Measurements from ENCODE around the gene VASN.
A peak's percentile ranks its signal among the peaks of the same experiment; 100 is the strongest.
"Not testable (repeated sequence)": the region's sequence is repeated elsewhere in the genome, so short reads cannot be mapped to it uniquely, and the experiment has no call there.

VASN gene

DNA sequence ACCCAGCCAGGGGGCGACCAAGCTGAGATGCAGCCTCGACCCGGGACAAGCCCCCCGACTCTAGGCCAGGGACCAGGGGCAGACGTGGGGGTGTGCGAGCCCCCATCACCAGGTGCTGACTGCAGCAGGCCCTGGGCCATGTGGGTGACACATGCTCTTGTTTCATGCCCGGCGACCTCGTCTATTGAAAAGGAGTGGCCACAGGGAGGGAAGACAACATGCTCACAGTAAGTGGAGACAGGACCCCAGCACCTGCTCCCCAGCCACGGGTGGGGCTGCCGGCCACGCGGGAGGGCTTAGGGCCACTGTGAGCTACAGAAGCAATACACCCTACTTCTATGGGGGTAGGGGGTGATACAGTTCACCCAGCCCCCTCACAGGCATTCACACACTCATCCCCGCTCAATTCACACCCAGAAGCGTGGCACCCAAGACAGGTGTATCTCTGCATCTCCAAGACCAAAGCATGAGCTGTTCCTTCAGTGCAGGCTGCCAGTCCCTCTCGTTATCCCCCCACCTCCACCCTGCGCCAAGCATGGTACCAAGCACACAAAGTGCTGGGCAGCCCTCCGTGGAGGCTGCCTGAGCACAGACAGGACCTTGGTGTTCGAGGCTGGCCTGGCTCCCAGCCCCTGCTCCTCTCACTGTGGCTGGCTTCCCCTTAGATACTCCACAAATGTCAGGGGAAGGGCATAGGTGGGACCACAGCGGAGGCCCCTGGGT, 13.6 kb downstream of the VASN start:
- DNase-seq (ENCODE audit: low read depth): peak; percentile 44

GRCh38 chr16:4385789-4386450, 14.3 kb downstream of the VASN start:
- peak; percentile 36 for DNase-seq (ENCODE audit: low read depth)

- peak; percentile 72 for DNase-seq (ENCODE audit: low read depth)
Observed at GRCh38 chr16:4386451-4386805, 14.8 kb downstream of the VASN start.

DNA sequence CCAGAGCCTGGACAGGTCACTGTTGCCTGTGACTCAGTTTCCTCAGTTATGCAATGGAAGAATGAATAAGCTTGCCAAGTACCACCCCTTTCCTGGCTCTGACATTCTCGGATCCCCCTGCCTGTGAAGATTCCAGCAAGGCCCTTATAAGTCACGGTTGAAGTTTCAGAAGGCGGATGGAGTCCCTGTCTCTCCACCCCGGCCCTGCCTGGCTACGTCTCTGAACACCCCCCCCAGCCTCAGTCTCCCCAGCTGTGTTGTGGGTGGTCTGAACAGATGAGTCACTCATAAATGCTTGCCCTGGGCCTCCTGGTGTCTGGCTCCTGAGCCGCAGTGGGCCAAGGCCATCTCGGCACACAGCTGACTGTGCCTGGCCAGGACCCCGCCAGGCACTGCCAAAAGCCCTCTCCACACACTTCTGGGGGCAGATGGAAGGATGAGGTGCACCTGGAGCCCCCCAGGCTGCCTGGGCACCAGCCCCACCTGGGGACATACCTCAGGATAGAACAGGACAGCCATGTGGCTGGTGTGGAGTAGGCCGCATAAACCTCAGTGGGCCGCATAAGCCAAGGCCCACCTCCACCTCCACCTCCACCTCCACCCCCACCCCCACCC, 15.4 kb downstream of the VASN start:
- DNase-seq (ENCODE audit: low read depth): peak; percentile 53

DNA sequence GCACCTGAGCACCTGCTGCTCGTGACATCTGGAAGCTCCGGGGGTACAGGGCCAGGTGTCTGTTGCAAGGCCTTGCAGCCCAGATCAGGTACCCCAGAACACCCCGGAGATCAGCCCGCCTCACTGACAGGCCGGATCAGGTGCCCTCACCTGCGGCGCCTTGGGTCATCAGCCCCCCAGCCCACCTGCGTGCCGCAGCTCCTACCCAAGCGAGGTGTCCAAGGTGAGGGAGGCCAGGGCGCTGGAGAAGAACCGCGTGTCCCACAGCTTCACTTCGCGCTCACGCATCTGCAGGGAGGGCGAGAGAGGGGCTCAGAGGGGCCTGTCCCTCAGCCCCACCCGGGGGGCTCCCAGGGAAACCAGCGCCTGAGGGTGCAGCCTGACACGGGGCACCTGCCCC, 16.1 kb downstream of the VASN start:
- DNase-seq (ENCODE audit: low read depth): no peak

DNA sequence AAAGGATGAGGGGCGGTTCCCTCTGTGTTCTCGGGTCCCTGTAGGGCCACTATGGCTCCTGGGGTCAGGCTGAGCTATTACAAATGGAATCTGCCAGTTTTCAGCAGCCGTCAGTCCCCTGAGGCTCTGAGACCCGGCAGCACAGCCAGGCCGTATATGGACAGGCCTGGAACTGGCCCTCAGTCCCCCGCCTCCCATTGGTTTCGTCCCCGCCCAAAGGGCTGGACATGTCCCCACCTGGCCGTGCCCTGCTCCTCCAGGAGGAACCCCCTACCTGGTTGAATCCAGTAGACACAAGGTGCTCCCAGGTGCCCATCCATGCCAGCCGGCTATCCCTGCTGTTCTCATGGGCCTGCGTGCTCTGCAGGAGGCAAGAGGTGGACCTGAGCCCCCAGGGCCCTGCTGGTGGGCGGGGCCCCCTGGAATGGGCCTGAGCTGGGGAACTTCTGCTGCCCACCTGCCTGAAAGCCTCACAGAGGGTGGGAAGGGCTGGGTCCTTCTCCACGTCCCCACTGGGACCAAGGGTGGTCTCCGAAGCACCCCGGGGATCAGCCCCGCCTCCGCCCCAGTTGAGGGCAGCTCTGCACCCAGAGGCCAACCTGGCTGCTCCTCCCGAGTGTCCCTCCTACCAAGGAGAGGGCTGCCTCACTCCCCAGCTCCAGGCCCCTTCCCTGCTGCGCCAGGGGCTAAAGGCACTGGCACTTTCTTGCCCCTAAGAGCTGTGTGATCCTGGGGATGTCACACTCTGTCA, 16.8 kb downstream of the VASN start:
- peak; percentile 91 for DNase-seq (ENCODE audit: low read depth)

GRCh38 chr16:4389051-4389955, 17.7 kb downstream of the VASN start:
- DNase-seq (ENCODE audit: low read depth): peak; percentile 33

DNA sequence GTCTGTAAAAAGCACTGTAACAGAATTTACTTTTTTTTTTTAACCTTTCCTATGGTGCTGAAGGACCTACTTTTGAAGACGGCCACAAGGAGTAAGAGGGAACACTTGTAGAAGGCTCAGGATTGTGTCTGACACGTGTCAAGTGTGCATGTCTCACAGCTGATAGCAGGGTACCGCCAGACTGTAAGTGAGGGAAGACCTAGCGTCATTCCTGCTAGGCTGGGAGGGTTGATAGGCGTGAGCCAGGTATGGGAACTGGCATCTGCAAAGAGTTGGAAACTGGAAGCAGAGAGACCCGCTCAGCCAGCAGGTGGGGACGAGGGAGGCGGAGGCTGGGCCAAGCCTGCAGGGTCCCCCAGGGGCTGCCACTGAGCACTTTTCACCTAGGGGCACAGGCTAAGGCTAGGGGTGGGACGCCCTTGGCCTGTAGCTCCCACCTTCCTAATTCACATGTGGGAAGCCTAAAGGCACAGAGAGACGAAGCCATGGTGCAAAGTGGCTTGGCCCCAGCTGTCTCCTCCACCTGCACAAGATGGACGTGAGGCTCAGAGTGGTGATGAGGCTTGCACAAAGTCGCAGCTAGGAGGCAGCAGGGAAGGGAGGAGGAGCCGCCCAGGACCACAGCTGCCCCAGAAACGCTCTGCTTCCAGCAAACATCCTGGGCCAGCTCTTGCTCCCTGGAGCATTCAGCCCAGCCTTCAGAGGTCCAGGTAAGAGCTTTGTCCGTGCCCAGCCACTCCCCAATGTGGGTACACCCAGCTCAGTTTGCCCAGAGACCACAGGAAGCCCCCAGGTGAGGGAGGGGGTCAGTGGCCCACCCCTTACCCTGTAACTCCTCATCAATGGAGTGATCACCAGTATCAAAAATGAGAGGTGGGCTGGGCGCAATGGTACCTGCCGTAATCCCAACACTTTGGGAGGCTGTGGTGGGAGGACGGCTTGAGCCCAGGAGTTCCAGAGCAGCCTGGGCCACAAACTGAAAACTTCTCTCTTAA, 18.9 kb downstream of the VASN start:
- no peak for DNase-seq (ENCODE audit: low read depth)

GRCh38 chr16:4391631-4392381, 20.2 kb downstream of the VASN start:
- DNase-seq (ENCODE audit: low read depth): peak; percentile 39

DNA sequence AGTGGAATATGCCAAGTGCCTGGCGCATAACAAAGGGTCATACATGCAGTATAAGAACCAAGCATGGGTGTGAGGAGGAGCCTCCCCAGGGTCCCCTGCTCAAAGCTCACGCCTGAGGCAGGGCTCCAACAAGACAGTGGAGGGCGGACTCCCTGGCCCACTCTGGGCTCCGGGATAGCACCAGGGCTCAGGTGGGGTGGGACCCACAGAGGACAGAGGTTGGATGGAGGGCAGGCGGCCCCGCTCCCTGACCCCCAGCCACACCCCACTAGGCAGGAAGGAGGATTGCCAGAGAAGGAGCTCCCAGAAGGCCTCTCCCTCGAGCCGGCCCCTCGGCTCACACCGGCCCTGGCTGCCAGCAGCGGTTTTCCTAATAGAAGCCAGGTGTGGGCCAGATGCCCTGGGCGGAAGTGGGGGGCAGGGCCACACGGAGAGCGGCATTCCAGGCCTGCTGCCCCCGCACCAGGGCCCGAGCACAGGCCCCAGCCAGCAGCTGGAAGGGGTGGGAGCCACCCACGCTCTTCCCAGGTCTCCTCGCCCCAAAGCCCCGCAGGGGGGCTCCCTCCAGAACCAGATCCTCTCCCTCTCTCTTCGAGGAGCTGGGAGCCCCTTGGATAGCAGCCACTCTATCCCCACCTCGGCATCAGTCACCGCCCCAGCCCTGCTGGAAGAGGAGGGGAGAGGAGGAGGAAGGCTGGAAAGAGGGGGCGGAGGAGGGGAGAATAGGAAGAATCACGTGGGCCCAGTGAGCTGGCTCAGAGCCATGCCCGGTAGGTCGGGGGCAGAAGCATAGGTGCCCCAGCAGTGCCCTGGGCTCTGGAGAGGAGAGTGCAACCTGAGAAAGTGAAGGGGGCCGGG, 21.0 kb downstream of the VASN start:
- peak; percentile 85 for DNase-seq (ENCODE audit: low read depth)

DNA sequence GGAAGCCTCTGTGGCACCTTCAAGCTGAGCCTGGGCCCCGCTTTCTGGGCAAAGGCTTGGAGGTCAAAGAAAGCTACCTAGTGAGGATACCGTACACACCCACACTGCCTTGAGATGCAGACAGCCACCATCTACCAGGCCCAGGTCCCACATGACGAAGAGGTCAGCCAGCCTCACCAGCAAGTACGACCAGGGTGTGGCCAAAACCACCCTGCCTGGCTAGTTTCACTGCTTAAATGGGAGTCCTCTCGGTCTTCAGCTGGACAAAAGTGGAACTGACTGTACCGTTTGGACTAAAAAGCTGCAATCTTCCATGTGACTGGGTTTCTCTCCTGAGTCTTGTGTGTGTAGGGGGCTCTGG, 21.6 kb downstream of the VASN start:
- DNase-seq (ENCODE audit: low read depth): peak; percentile 48

GRCh38 chr16:4393850-4394249, 22.2 kb downstream of the VASN start:
- DNase-seq (ENCODE audit: low read depth): not testable (repeated sequence)

DNA sequence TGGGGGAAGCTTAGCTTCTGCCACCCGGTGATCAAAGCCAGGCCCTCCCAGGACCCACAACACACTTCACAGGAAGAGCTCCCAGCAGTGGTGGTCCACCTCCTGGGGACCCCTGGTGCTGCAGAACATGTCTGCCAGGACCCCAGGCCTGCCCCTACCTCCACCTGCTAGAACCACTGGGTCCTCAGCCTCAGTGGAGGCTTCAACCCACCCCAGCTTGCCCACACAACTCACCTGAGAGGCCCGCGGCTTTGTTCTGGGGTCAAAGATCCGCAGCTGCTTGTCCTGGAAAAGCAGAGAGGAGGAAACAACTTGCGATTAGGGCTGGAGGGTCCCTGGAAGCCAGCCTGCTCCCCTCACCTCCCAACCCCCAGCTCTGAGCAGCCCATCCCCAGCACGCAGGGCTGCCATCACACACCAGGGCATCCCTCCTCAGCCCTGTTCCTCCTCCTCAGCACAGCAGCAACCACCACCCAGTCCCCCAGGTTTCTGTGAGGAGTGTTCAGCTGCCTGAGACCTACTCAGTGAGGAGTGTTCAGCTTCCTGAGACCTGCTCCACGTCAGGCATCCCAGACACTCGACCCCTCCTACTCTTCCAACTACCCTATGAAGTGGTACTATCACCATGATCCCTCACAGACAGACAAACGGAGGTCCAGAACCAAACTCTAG, 23.5 kb downstream of the VASN start:
- DNase-seq (ENCODE audit: low read depth): no peak

DNA sequence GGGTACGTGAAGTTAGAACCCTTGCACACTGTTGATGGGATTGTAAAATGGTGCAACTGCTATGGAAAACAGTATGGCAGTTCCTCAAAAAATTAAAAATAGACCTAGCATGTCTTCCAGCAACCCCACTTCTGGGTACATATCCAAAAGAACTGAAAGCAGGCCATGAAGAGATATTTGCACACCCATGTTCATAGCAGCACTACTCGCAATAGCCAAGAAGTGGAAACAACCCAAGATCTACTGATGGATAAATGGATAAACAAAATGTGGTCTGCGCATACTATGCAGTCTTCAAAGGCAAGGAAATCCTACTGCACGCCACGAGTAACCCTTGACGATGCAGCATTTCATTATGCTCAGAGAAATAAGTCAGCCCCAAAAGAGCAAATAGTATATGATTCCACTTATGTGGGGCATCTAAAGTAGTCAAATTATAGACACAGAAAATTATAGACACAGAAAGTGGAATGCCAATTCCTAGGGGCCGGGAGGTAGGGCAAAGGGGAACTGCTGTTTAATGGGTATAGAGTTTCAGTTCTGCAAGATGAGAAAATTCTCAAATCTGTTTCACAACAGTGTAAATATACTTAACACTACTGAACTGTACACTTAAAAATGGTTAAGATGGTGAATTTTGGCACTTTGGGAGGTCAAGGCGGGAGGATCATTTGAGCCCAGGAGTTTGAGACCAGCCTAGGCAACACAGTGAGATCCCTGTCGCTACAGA, 27.5 kb downstream of the VASN start:
- no peak for DNase-seq (ENCODE audit: low read depth)

- no peak for DNase-seq (ENCODE audit: low read depth)
Observed at GRCh38 chr16:4401094-4401501, 29.4 kb downstream of the VASN start.

DNA sequence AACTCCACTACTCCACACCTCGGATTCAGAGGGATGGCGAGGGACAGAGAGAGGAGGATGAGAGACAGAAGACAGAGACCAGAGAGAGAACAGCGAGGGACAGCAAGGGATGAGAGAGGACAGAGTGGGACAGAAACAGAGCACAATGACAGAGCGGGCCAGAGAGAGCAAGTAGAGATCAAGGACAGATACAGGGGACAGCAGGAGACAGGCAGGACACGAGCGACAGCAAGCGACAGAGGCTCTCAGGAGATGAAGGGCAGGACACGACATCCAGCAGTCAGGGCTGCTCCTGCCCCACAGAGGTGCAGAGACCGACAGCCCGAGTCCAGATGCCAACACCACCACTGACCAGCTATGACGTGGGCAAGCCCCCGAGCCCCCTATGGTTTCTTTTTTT, 29.9 kb downstream of the VASN start:
- no peak for DNase-seq (ENCODE audit: low read depth)

DNA sequence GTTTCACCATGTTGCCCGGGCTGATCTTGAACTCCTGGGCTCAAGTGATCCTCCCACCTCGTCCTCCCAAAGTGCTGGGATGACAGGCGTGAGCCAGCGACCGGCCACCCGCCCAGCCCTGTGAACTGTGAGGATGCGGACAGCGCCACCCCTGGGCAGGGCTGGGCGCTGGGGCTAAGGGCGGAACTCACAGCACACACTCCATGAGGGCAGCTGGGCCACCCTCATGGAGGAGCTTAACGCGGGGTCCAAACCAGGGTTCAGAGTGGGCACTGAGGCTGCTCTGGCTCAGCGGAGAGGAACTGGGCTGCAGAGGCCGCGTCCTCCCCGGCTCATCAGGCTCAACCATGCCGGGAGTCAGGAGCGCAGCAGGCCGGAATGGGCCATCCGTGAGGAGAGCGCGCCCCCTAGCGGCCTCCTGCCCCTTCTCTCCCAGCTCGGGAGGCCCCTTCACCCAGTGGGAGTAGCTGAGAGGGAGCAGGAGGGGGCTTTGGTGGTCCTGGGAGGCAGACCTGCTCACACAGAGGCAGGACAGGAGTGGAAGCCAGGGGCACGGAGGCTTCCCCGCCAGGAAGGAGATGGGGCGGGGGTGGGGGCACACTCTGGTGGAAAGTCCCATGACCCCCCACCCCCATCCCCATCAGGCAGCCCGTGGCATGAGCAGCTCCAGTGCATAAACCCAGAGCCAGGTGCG, 30.9 kb downstream of the VASN start:
- peak; percentile 78 for DNase-seq (ENCODE audit: low read depth)
